ENCODE results near the gene HTR6.

HTR6 gene

GRCh38 chr1:19679691-19680090 lies 15.0 kb downstream of the HTR6 start:
- Mint-ChIP-seq H3K36me3 (peaks cover 6% of the 10 kb centered on the region), H3K9me3 (no peaks in the 10 kb centered on the region), H3K27me3 (peaks cover 10% of the 10 kb centered on the region), H3K4me1 (no peaks in the 10 kb centered on the region), H3K27ac (no peak overlapping the region), H3K4me3 (no peak overlapping the region)
- no peak for ATAC-seq (ENCODE audit: low read depth)
- DNase-seq (ENCODE audit: low spot score in 2 of 2), result no peak

GRCh38 chr1:19680644-19681043 lies 16.0 kb downstream of the HTR6 start:
- Mint-ChIP-seq H3K9me3 (no peaks in the 10 kb centered on the region), H3K4me3 (no peak overlapping the region), H3K4me1 (no peaks in the 10 kb centered on the region), H3K27ac (no peak overlapping the region), H3K36me3 (peaks cover 6% of the 10 kb centered on the region), H3K27me3 (peaks cover 4% of the 10 kb centered on the region)
- ATAC-seq (ENCODE audit: low read depth) (no peak), DNase-seq (ENCODE audit: low spot score in 2 of 2) (no peak)

GRCh38 chr1:19682257-19682656 lies 17.6 kb downstream of the HTR6 start:
- Mint-ChIP-seq H3K27ac (no peak overlapping the region), H3K4me3 (no peak overlapping the region)
- ATAC-seq (ENCODE audit: low read depth), result no peak

GRCh38 chr1:19682901-19683300 lies 18.2 kb downstream of the HTR6 start:
- ATAC-seq (ENCODE audit: low read depth) (no peak), DNase-seq (ENCODE audit: low spot score in 2 of 2) (no peak)
- Mint-ChIP-seq H3K36me3 (peaks cover 14% of the 10 kb centered on the region), H3K27me3 (no peaks in the 10 kb centered on the region), H3K27ac (no peak overlapping the region), H3K4me1 (no peaks in the 10 kb centered on the region), H3K4me3 (no peak overlapping the region), H3K9me3 (no peaks in the 10 kb centered on the region)

More at GRCh38 chr1:19682257-19682656, 17.6 kb downstream of the HTR6 start:
- no peak for DNase-seq (ENCODE audit: low spot score in 2 of 2)
- peaks cover 9% of the 10 kb centered on the region for H3K36me3 Mint-ChIP-seq
- H3K9me3 Mint-ChIP-seq, result no peaks in the 10 kb centered on the region
- no peaks in the 10 kb centered on the region for H3K4me1 Mint-ChIP-seq
- H3K27me3 Mint-ChIP-seq, result no peaks in the 10 kb centered on the region

GRCh38 chr1:19683351-19683750 lies 18.7 kb downstream of the HTR6 start:
- Mint-ChIP-seq H3K4me3 (no peak overlapping the region), H3K36me3 (peaks cover 17% of the 10 kb centered on the region), H3K9me3 (no peaks in the 10 kb centered on the region), H3K27ac (no peak overlapping the region), H3K27me3 (no peaks in the 10 kb centered on the region), H3K4me1 (peaks cover 2% of the 10 kb centered on the region)
- ATAC-seq (ENCODE audit: low read depth) (no peak), DNase-seq (ENCODE audit: low spot score in 2 of 2) (no peak)

GRCh38 chr1:19684677-19685076 lies 20.0 kb downstream of the HTR6 start:
- Mint-ChIP-seq H3K27ac (no peak overlapping the region), H3K27me3 (no peaks in the 10 kb centered on the region), H3K36me3 (peaks cover 24% of the 10 kb centered on the region), H3K9me3 (no peaks in the 10 kb centered on the region), H3K4me3 (no peak overlapping the region), H3K4me1 (peaks cover 3% of the 10 kb centered on the region)
- DNase-seq (ENCODE audit: low spot score in 2 of 2) (no peak), ATAC-seq (ENCODE audit: low read depth) (no peak)

GRCh38 chr1:19685994-19686393 lies 21.3 kb downstream of the HTR6 start:
- Mint-ChIP-seq H3K36me3 (peaks cover 32% of the 10 kb centered on the region), H3K9me3 (peaks cover 2% of the 10 kb centered on the region), H3K4me1 (peaks cover 3% of the 10 kb centered on the region), H3K4me3 (no peak overlapping the region), H3K27me3 (no peaks in the 10 kb centered on the region), H3K27ac (no peak overlapping the region)
- ATAC-seq (ENCODE audit: low read depth) (no peak), DNase-seq (ENCODE audit: low spot score in 2 of 2) (no peak)

- DNase-seq (ENCODE audit: low spot score in 2 of 2) (no peak), ATAC-seq (ENCODE audit: low read depth) (no peak)
- H3K36me3 Mint-ChIP-seq, result peaks cover 37% of the 10 kb centered on the region
- H3K4me3 Mint-ChIP-seq, result no peak overlapping the region
- no peaks in the 10 kb centered on the region for H3K27me3 Mint-ChIP-seq
- H3K4me1 Mint-ChIP-seq, result peaks cover 3% of the 10 kb centered on the region
- H3K9me3 Mint-ChIP-seq, result peaks cover 3% of the 10 kb centered on the region
- H3K27ac Mint-ChIP-seq, result no peak overlapping the region
Observed at GRCh38 chr1:19687414-19687813, 22.7 kb downstream of the HTR6 start.

GRCh38 chr1:19688041-19688842 lies 23.6 kb downstream of the HTR6 start:
- Mint-ChIP-seq H3K4me1 (peaks cover 3% of the 10 kb centered on the region), H3K4me3 (no peak overlapping the region), H3K27me3 (no peaks in the 10 kb centered on the region), H3K36me3 (peaks cover 34% of the 10 kb centered on the region), H3K27ac (no peak overlapping the region), H3K9me3 (peaks cover 3% of the 10 kb centered on the region)
- ATAC-seq (ENCODE audit: low read depth) (no peak), DNase-seq (ENCODE audit: low spot score in 2 of 2) (no peak)

- peaks cover 3% of the 10 kb centered on the region for H3K4me1 Mint-ChIP-seq
Observed at GRCh38 chr1:19689085-19689757, 24.5 kb downstream of the HTR6 start.

GRCh38 chr1:19689856-19690255 lies 25.2 kb downstream of the HTR6 start:
- DNase-seq (ENCODE audit: low spot score in 2 of 2) (no peak), ATAC-seq (ENCODE audit: low read depth) (peak; percentile 37)
- Mint-ChIP-seq H3K9me3 (peaks cover 3% of the 10 kb centered on the region), H3K27me3 (no peaks in the 10 kb centered on the region), H3K27ac (no peak overlapping the region), H3K4me1 (peaks cover 3% of the 10 kb centered on the region), H3K4me3 (no peak overlapping the region), H3K36me3 (peaks cover 41% of the 10 kb centered on the region)

More at GRCh38 chr1:19689085-19689757, 24.5 kb downstream of the HTR6 start:
- Mint-ChIP-seq H3K27me3 (no peaks in the 10 kb centered on the region), H3K9me3 (peaks cover 3% of the 10 kb centered on the region), H3K36me3 (peaks cover 35% of the 10 kb centered on the region), H3K4me3 (no peak overlapping the region), H3K27ac (no peak overlapping the region)
- DNase-seq (ENCODE audit: low spot score in 2 of 2), result no peak
- ATAC-seq (ENCODE audit: low read depth), result no peak

GRCh38 chr1:19690342-19690741 lies 25.7 kb downstream of the HTR6 start:
- peaks cover 41% of the 10 kb centered on the region for H3K36me3 Mint-ChIP-seq
- peaks cover 3% of the 10 kb centered on the region for H3K4me1 Mint-ChIP-seq
- H3K27ac Mint-ChIP-seq, result no peak overlapping the region
- DNase-seq (ENCODE audit: low spot score in 2 of 2) (no peak), ATAC-seq (ENCODE audit: low read depth) (no peak)
- no peaks in the 10 kb centered on the region for H3K27me3 Mint-ChIP-seq
- H3K9me3 Mint-ChIP-seq, result peaks cover 3% of the 10 kb centered on the region
- H3K4me3 Mint-ChIP-seq, result no peak overlapping the region

GRCh38 chr1:19694298-19694697 lies 29.6 kb downstream of the HTR6 start:
- ATAC-seq (ENCODE audit: low read depth) (no peak), DNase-seq (ENCODE audit: low spot score in 2 of 2) (no peak)
- H3K9me3 Mint-ChIP-seq, result peaks cover 3% of the 10 kb centered on the region
- H3K27ac Mint-ChIP-seq, result no peak overlapping the region
- H3K36me3 Mint-ChIP-seq, result peaks cover 35% of the 10 kb centered on the region
- H3K4me3 Mint-ChIP-seq, result no peak overlapping the region
- H3K27me3 Mint-ChIP-seq, result no peaks in the 10 kb centered on the region
- peaks cover 8% of the 10 kb centered on the region for H3K4me1 Mint-ChIP-seq

GRCh38 chr1:19695772-19696171 lies 31.1 kb downstream of the HTR6 start:
- Mint-ChIP-seq H3K4me1 (peaks cover 8% of the 10 kb centered on the region), H3K9me3 (peaks cover 1% of the 10 kb centered on the region), H3K27me3 (no peaks in the 10 kb centered on the region), H3K27ac (no peak overlapping the region), H3K4me3 (no peak overlapping the region), H3K36me3 (peaks cover 33% of the 10 kb centered on the region)
- ATAC-seq (ENCODE audit: low read depth) (no peak), DNase-seq (ENCODE audit: low spot score in 2 of 2) (no peak)
